ENCODE results near the gene SEC24D. TPM values are rescaled to one million over a fixed set of nuclear protein-coding genes. Genes with fewer than 3 reads are reported as not detected.
A peak's percentile ranks its signal among the peaks of the same experiment; 100 is the strongest.
"Not testable (repeated sequence)": the region's sequence is repeated elsewhere in the genome, so short reads cannot be mapped to it uniquely, and the experiment has no call there.

Gene SEC24D
- total RNA-seq, 2 donors from 2014 or later = 41.0 to 62.7 TPM

- intact Hi-C loops (cut with DNase I, micrococcal nuclease) = no loop called here
- no peak for DNase-seq
- ATAC-seq = no peak
Measured at GRCh38 chr4:118816538-118817177, 19.3 kb downstream of the SEC24D start.

- no peak for DNase-seq
- intact Hi-C loops (cut with DNase I, micrococcal nuclease) = no loop called here
- ATAC-seq = no peak
Measured at GRCh38 chr4:118814891-118815290, 21.0 kb downstream of the SEC24D start.

DNA sequence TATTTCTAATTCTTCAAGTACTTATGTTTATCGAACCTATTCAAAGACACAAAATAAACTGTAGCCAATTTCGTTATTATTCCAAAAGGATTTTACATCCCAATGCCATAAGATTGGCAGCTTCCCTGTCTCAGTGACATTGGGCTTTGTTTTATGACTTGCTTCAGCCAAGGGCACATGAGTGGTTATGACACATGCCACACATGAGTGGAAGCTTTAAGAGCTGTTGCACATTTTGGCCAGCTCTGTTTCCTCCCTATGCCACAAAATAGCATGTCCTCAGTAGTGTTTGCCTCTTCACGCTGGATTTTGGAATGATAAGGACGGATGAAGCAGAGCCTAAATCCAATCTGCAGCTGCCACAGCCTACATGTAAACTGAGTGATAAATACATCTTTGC lies 21.9 kb downstream of the SEC24D start:
- no peak for DNase-seq
- intact Hi-C loops (cut with DNase I, micrococcal nuclease) = no loop called here
- no peak for ATAC-seq

DNA sequence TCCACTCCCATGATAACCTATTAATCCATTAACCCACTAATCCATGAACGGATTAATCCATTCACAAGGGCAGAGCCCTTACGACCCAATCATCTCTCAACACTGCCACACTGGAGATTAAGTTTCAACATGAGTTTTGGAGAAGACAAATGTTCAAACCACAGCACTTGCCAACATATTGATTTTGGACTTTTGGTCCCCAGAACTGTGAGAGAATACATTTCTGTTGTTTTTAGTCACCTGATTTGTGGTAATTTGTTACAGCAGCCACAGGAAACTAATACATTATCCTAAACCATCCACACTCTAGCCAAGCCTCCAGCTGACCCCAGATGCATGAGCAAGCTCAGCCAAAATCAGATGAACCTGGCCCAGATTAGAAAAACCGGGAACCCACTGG lies 22.4 kb downstream of the SEC24D start:
- intact Hi-C loops (cut with DNase I, micrococcal nuclease) = no loop called here
- ATAC-seq (no peak), DNase-seq (no peak)

DNA sequence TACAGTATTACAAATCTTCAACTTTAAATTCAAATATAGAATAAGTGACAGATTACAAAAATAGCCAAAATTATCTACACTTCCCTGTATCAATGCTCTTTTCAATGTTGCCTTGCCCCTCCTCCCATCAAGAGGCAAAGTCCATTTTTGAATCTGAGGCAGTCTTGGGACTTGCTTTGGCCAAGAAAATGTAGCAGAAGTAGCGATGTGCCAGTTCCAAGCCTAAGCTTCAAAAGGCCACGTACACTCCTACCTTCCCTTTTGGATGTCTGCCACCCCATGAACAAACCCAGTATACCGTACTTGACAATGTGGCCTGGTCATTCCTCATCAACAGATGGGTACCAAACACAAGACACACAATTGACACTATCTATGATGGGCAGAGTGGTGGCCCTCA lies 24.1 kb downstream of the SEC24D start:
- intact Hi-C loops (cut with DNase I, micrococcal nuclease) = no loop called here
- DNase-seq (no peak), ATAC-seq (no peak)

GRCh38 chr4:118810991-118811764 lies 24.7 kb downstream of the SEC24D start:
- intact Hi-C loops (cut with DNase I, micrococcal nuclease) = no loop called here
- no peak for ATAC-seq

GRCh38 chr4:118807659-118808058 lies 28.3 kb downstream of the SEC24D start:
- DNase-seq (no peak), ATAC-seq (no peak)
- intact Hi-C loops (cut with DNase I, micrococcal nuclease) = no loop called here

More at GRCh38 chr4:118810991-118811764, 24.7 kb downstream of the SEC24D start:
- no peak for DNase-seq

- DNase-seq (no peak), ATAC-seq (no peak)
- intact Hi-C loops (cut with DNase I, micrococcal nuclease) = no loop called here
Measured at GRCh38 chr4:118803253-118803652, 32.7 kb downstream of the SEC24D start.

DNA sequence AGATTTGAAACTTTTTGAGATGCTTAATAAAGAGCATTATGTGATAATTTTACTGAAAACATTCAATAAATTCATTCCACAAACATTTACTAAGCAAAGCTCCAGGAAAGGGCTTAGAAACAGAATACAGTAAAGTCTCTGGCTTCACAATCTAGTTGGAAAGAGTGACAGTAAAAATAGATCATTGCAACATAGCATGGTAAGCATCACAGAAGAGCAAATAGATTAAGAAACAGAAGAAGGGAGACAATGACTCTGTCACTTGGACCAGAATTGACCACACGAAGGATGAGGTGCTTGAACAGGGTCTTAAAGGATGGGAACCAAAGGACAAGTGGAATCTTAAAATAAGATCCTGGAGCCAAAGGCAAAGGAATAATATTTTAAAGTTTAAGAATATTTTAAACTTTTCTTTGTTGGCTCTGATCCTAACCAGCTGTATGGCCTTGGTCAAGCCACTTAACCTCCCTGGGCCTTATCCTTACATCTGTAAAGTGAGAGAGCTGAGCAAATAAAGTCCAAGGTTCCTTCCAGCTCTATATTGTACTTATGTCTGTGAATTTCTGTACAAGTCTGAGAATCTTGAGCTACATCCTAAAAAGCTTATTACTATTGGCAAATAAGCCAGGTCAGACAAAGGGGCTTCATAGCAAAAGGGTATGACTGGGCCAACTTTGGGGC lies 33.9 kb downstream of the SEC24D start:
- intact Hi-C loops (cut with DNase I, micrococcal nuclease) = no loop called here
- no peak for ATAC-seq
- no peak for DNase-seq

GRCh38 chr4:118799231-118799942 lies 36.5 kb downstream of the SEC24D start:
- DNase-seq (no peak), ATAC-seq (no peak)
- intact Hi-C loops (cut with DNase I, micrococcal nuclease) = no loop called here

DNA sequence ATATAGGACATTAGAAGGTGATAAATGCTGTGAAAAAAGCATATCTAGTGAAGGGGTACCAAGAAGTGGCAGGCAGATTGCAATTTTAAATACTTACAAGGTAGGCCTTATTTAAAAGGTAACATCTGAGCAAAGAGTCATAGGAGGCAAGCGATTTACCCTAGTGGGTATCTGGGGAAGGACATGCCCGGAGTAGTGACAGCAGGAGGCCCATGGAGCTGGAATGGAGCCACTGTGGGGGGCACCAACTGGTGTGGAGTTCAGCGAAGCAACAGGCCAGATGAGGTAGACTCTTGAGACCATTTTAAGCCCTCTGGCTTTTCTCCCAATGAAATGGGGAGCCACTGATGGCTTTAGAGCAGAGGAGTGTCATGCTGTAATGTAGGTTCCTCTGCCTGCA lies 37.3 kb downstream of the SEC24D start:
- DNase-seq (no peak), ATAC-seq (no peak)
- intact Hi-C loops (cut with DNase I, micrococcal nuclease) = no loop called here

GRCh38 chr4:118797558-118798142 lies 38.3 kb downstream of the SEC24D start:
- DNase-seq (no peak), ATAC-seq (no peak)
- intact Hi-C loops (cut with DNase I, micrococcal nuclease) = no loop called here

GRCh38 chr4:118791690-118792446 lies 44.1 kb downstream of the SEC24D start:
- intact Hi-C loops (cut with DNase I, micrococcal nuclease); ATAC-seq: not testable (repeated sequence)

DNA sequence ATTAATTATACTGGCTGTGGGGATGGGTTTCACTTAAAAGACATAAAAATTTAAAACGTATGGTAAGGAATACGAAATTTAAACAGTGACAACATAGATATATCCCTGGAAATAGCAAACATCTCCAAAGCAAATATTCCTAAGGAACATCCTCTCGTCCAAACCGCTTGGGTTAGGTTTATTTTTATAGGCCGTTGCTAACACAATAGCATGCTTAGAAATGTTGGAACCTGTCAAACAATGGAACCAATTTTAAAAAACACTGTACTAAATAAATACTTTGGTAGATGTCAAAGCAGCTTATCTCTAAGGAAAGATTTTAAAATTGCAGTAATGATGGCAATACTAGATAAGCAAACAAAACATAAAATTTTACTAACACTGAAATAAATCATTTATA lies 45.4 kb downstream of the SEC24D start:
- intact Hi-C loops (cut with DNase I, micrococcal nuclease) = no loop called here
- ATAC-seq (peak; percentile 37), DNase-seq (no peak)

More at GRCh38 chr4:118791690-118792446, 44.1 kb downstream of the SEC24D start:
- DNase-seq = not testable (repeated sequence)

DNA sequence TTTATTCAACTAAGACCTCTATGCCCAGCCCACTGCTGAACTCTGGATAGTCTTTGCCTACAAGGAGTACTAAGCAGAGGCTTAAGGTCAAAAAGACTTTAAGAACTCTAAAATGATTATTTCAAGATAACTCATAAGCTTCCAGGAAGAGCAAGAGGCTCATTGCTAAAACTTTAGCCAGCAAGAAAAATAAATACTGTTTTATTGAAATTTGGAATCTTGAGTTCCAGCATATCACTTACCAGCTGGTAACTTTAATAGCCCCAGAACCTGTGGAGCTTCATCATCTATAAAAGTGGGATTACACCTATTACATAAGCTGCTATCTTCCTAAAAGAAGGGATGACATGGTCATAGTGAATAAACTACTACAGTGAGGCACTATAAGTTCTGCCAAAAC lies 47.0 kb downstream of the SEC24D start:
- no peak for ATAC-seq
- no peak for DNase-seq
- intact Hi-C loops (cut with DNase I, micrococcal nuclease) = no loop called here

DNA sequence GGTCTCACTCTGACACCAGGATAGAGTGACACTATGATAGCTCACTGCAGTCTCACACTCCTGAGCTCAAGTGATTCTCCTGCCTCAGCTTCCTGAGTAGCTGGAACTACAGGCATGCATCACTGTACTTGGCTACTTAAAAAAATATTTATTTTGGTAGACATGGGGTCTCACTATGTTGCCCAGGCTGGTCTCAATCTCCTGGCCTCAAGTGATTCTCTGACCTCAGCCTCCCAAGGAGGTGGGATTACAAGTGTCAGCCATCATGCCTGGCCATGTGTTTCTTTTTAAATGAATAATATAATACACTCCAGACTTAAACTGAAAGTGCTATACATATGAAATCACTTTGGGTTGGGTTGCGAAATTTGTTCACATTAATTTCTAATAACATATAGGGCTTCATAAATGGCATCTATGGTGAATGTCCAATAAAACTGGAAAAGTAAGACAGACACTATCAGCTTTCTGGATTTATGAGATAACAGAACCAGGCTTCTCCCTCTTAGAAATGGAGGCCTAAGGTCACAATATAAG lies 48.0 kb downstream of the SEC24D start:
- DNase-seq = no peak
- intact Hi-C loops (cut with DNase I, micrococcal nuclease) = no loop called here
- no peak for ATAC-seq

- intact Hi-C loops (cut with DNase I, micrococcal nuclease) = no loop called here
- ATAC-seq = no peak
- DNase-seq = no peak
Measured at GRCh38 chr4:118784776-118785175, 51.1 kb downstream of the SEC24D start.

- no peak for ATAC-seq
- intact Hi-C loops (cut with DNase I, micrococcal nuclease) = no loop called here
- DNase-seq = no peak
Measured at GRCh38 chr4:118783887-118784286, 52.0 kb downstream of the SEC24D start.
